Astrocyte (in vitro differentiated cells and primary cell): ENCODE data around the gene CLMN.

Source experiments
- CTCF ChIP-seq: IDR thresholded peaks from 2 replicates; pipeline ENCODE4 v1.5.1; 2011; ENCODE audit warnings: low read depth, mild to moderate bottlenecking, inconsistent platforms, low read length, moderate library complexity; ENCODE audit not compliant: insufficient read depth
- EZH2 ChIP-seq: IDR thresholded peaks from 2 replicates; pipeline ENCODE4 v1.6.1; 2012; ENCODE audit warnings: mild to moderate bottlenecking, low read length, inconsistent platforms; ENCODE audit not compliant: insufficient read depth

DNA sequence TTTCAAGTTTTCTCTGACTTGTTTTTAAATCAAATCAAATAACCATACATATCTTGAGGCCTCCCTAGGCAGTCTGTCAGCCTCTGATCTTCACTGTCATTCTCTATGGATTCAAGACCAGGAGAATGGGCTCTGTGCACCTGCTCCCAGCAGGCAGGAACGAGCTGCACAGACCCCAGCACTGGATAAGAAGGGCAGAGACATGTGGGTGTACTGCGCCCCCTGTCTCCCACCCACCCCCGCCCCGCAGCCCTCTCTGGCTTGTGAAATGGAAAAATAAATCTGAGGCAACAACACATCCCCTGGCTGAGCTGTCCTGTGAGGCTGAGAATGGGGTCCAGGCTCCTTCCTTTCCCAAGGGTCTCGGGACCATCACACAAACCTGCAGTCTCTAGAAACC lies 26.3 kb downstream of the CLMN start:
- no peak for TF ChIP-seq CTCF
- TF ChIP-seq EZH2: no peak
